HCT116 (cell line): Measurements from ENCODE around the gene SRL. TPM values are rescaled to one million over a fixed set of nuclear protein-coding genes. Genes with fewer than 3 reads are reported as not detected.
A peak's percentile ranks its signal among the peaks of the same experiment; 100 is the strongest.

ENCODE experiments used
- ATAC-seq: fragments of 200-7000 bp; cut with Tn5 transposase; 2 replicates; pipeline ENCODE4 v1.9.1; 2020; ENCODE audit warnings: mild to moderate bottlenecking, moderate library complexity
- BruUV-seq: library from RNA; stranded (reverse); fragments of 400-500 nt; replicated peaks from 2 replicates; lab custom pipeline; 2021; lab: Mats Ljungman, UMichigan
- CTCF ChIA-PET: fragments of 300-600 bp; sonication (Branson Sonifier 250); formaldehyde crosslinking; loops from one replicate; lab custom pipeline; 2021; ENCODE audit warnings: antibody characterized with exemption; lab: Charles Lee
- POLR2A ChIA-PET: fragments of 300-600, 350-600 bp; sonication (Branson Sonifier 250); formaldehyde crosslinking; loops from one replicate; lab custom pipeline; 2021; ENCODE audit warnings: antibody characterized with exemption; lab: Charles Lee
- RAD21 ChIA-PET, 2 experiments: fragments of 300-600 bp; sonication (Branson Sonifier 250); formaldehyde crosslinking; loops; one replicate each; lab custom pipeline; 2023; ENCODE audit warnings: low total read pairs in 2 of 2; ENCODE audit not compliant: uncharacterized antibody in 2 of 2, unreplicated experiment in 2 of 2, low non-redundant PET in 1 of 2; lab: Charles Lee
- DNase-seq: peaks from one replicate; pipeline ENCODE4 v3.0.0-alpha.2; 2010; ENCODE audit warnings: low read depth, low spot score
- H2AFZ ChIP-seq: fragments of 200-600 bp; shearing (Covaris generic), sonication (generic); 2 replicates; pipeline ENCODE4 v1.6.1; 2017; ENCODE audit warnings: low read depth, mixed run types, mixed read lengths, antibody characterized with exemption, low read length; ENCODE audit not compliant: poor library complexity, severe bottlenecking
- H3K27ac ChIP-seq: 2 replicates; pipeline ENCODE4 v1.5.1; 2012; ENCODE audit warnings: low read depth, low read length
- H3K27me3 ChIP-seq: fragments of 200-600 bp; sonication (generic); 2 replicates; pipeline ENCODE4 v1.6.1; 2016; ENCODE audit warnings: mixed run types, low read length, mixed read lengths; ENCODE audit not compliant: insufficient read depth
- H3K36me3 ChIP-seq, 2 experiments: fragments of 200-500 bp in 1 of 2; fragments of 200-600 bp in 1 of 2; sonication (Bioruptor generic) in 1 of 2; sonication (generic) in 1 of 2; 2 replicates each; pipeline versions ENCODE4 v1.5.1 to v1.6.1; 2014 to 2016; ENCODE audit warnings: low read length in 2 of 2, inconsistent platforms in 1 of 2, mixed read lengths in 1 of 2, mixed run types in 1 of 2; ENCODE audit not compliant: insufficient read depth in 2 of 2, control insufficient read depth in 1 of 2
- H3K4me1 ChIP-seq, 2 experiments: fragments of 200-600 bp in 1 of 2; sonication (generic) in 1 of 2; 2 replicates each; pipeline versions ENCODE4 v1.5.1 to v1.6.1; 2012 to 2017; ENCODE audit warnings: low read length in 2 of 2, inconsistent platforms in 1 of 2, mild to moderate bottlenecking in 1 of 2, mixed read lengths in 1 of 2, mixed run types in 1 of 2, moderate library complexity in 1 of 2; ENCODE audit not compliant: insufficient read depth in 2 of 2, control insufficient read depth in 1 of 2
- H3K4me2 ChIP-seq: fragments of 200-600 bp; sonication (generic); 2 replicates; pipeline ENCODE4 v1.6.1; 2017; ENCODE audit warnings: mixed run types, low read length, mixed read lengths
- H3K4me3 ChIP-seq, 2 experiments: fragments of 200-600 bp in 1 of 2; sonication (generic) in 1 of 2; replicated peaks in 1 of 2; 2 replicates each; pipeline ENCODE4 v1.5.1; 2011 to 2016; ENCODE audit warnings: low read length in 2 of 2, control low read depth in 1 of 2, low read depth in 1 of 2, mild to moderate bottlenecking in 1 of 2, mixed read lengths in 1 of 2, mixed run types in 1 of 2
- H3K79me2 ChIP-seq: fragments of 200-600 bp; sonication (generic); 2 replicates; pipeline ENCODE4 v1.6.1; 2017; ENCODE audit warnings: mild to moderate bottlenecking, mixed run types, low read length, moderate library complexity, mixed read lengths; ENCODE audit not compliant: insufficient read depth
- H3K9ac ChIP-seq: fragments of 200-600 bp; sonication (generic); 2 replicates; pipeline ENCODE4 v1.6.1; 2016; ENCODE audit warnings: low read length, mixed read lengths
- H3K9me2 ChIP-seq: fragments of 200-600 bp; sonication (generic), shearing (Covaris generic); 2 replicates; pipeline ENCODE4 v1.6.1; 2017; ENCODE audit warnings: mixed run types, mild to moderate bottlenecking, moderate library complexity; ENCODE audit not compliant: insufficient read depth
- H3K9me3 ChIP-seq, 2 experiments: fragments of 200-500 bp in 1 of 2; fragments of 200-600 bp in 1 of 2; sonication (Bioruptor generic) in 1 of 2; sonication (generic) in 1 of 2; 2 replicates each; pipeline ENCODE4 v1.6.1; 2014 to 2017; ENCODE audit warnings: low read length in 2 of 2, mixed read lengths in 2 of 2, inconsistent platforms in 1 of 2, low read depth in 1 of 2, mild to moderate bottlenecking in 1 of 2, mixed run types in 1 of 2, moderate library complexity in 1 of 2; ENCODE audit not compliant: control insufficient read depth in 1 of 2, insufficient read depth in 1 of 2
- H4K20me1 ChIP-seq: fragments of 200-600 bp; sonication (generic), shearing (Covaris generic); 2 replicates; pipeline ENCODE4 v1.6.1; 2017; ENCODE audit warnings: mixed run types, mild to moderate bottlenecking, moderate library complexity; ENCODE audit not compliant: insufficient read depth
- ATF3 ChIP-seq: IDR thresholded peaks from 2 replicates; pipeline ENCODE4 v1.6.1; 2012
- CEBPB ChIP-seq: IDR thresholded peaks from 2 replicates; pipeline ENCODE4 v1.6.1; 2012; ENCODE audit warnings: low read depth
- CTCF ChIP-seq, 3 experiments: fragments of 200-600 bp in 1 of 3; sonication (generic) in 1 of 3; IDR thresholded peaks in 2 of 3; conservative IDR thresholded peaks in 1 of 3; 2 replicates each; pipeline ENCODE4 v1.5.1; 2012 to 2017; ENCODE audit warnings: low read depth in 2 of 3, low read length in 2 of 3, antibody characterized with exemption in 1 of 3, borderline replicate concordance in 1 of 3, control low read depth in 1 of 3, mild to moderate bottlenecking in 1 of 3, mixed read lengths in 1 of 3, mixed run types in 1 of 3, moderate library complexity in 1 of 3; ENCODE audit not compliant: insufficient read depth in 1 of 3
- EGR1 ChIP-seq: IDR thresholded peaks from 2 replicates; pipeline ENCODE4 v1.6.1; 2012; ENCODE audit warnings: low read depth
- EZH2 ChIP-seq: fragments of 200-600 bp; sonication (generic); IDR thresholded peaks from 2 replicates; pipeline ENCODE4 v1.6.1; 2017; ENCODE audit warnings: antibody characterized with exemption, mixed run types
- EZH2phosphoT487 ChIP-seq: fragments of 200-600 bp; IDR thresholded peaks from 2 replicates; pipeline ENCODE4 v1.6.1; 2018; ENCODE audit warnings: antibody characterized with exemption, borderline replicate concordance
- FOSL1 ChIP-seq: IDR thresholded peaks from 2 replicates; pipeline ENCODE4 v1.6.1; 2012; ENCODE audit warnings: low read depth
- MAX ChIP-seq: IDR thresholded peaks from 2 replicates; pipeline ENCODE4 v1.6.1; 2012
- POLR2A ChIP-seq: IDR thresholded peaks from 2 replicates; pipeline ENCODE4 v1.7.0; 2011; ENCODE audit warnings: borderline replicate concordance; ENCODE audit not compliant: insufficient read depth, insufficient read length; ENCODE audit errors: extremely low read depth
- POLR2AphosphoS5 ChIP-seq: IDR thresholded peaks from 2 replicates; pipeline ENCODE4 v1.6.1; 2011; ENCODE audit warnings: mild to moderate bottlenecking, low read depth, low read length, moderate library complexity
- RAD21 ChIP-seq: IDR thresholded peaks from 2 replicates; pipeline ENCODE4 v1.6.1; 2012; ENCODE audit warnings: low read depth, mild to moderate bottlenecking
- REST ChIP-seq: IDR thresholded peaks from 2 replicates; pipeline ENCODE4 v1.6.1; 2012; ENCODE audit warnings: low read depth
- SIN3A ChIP-seq: IDR thresholded peaks from 2 replicates; pipeline ENCODE4 v1.6.1; 2012; ENCODE audit warnings: low read depth
- SP1 ChIP-seq: IDR thresholded peaks from 2 replicates; pipeline ENCODE4 v1.6.1; 2012; ENCODE audit warnings: low read depth
- TCF7L2 ChIP-seq: IDR thresholded peaks from 2 replicates; pipeline ENCODE4 v1.7.0; 2011; ENCODE audit warnings: borderline replicate concordance, inconsistent platforms; ENCODE audit not compliant: insufficient read depth, insufficient read length; ENCODE audit errors: extremely low read depth
- YY1 ChIP-seq: IDR thresholded peaks from 2 replicates; pipeline ENCODE4 v1.6.1; 2011; ENCODE audit warnings: low read length, low read depth, moderate library complexity, mild to moderate bottlenecking; ENCODE audit not compliant: insufficient replicate concordance; ENCODE audit errors: extremely low read depth
- ZBTB33 ChIP-seq: IDR thresholded peaks from 2 replicates; pipeline ENCODE4 v1.6.1; 2011; ENCODE audit warnings: mild to moderate bottlenecking, low read length, moderate library complexity; ENCODE audit not compliant: insufficient replicate concordance; ENCODE audit errors: extremely low read depth
- ZNF274 ChIP-seq: fragments of 200-500 bp; sonication (Bioruptor generic); IDR thresholded peaks from 2 replicates; pipeline ENCODE4 v1.6.1; 2014; ENCODE audit warnings: mild to moderate bottlenecking, low read depth, low read length, inconsistent platforms
- intact Hi-C: fragments of 100-400 bp; cut with micrococcal nuclease; formaldehyde crosslinking; loops from 2 replicates; pipeline ENCODE4 v1.10.0; 2022
- total RNA-seq: library from RNA; stranded (reverse); gene quantifications from one replicate; pipeline ENCODE4 v1.2.1, GENCODE V29; 2021; ENCODE audit not compliant: unreplicated experiment

The SRL gene
- total RNA-seq, 1 experiment from 2014 or later = not detected

GRCh38 chr16:4290236-4290830 lies 48.5 kb upstream of the SRL start:
- CTCF ChIA-PET = interaction anchor here (0.7 to 2.9 kb wide), 9 partner anchors 9 to 784 kb away, joined by 3 to 21 read pairs (median 6); partner anchors contain the start of genes GLIS2 and TFAP4
- TF ChIP-seq EZH2 = no peak
- peak; percentile 75 for TF ChIP-seq SP1
- no peak for TF ChIP-seq ZBTB33
- no peak for TF ChIP-seq TCF7L2
- no peak for TF ChIP-seq SIN3A
- TF ChIP-seq CEBPB = peak; percentile 94
- TF ChIP-seq ZNF274 = no peak
- TF ChIP-seq FOSL1 = peak; percentile 87
- TF ChIP-seq ATF3 = no peak
- no peak for TF ChIP-seq POLR2A
- TF ChIP-seq POLR2AphosphoS5 = no peak
- no peak for TF ChIP-seq YY1
- TF ChIP-seq EZH2phosphoT487 = no peak
- peak in 2 of 3 experiments; percentile 15 to 24; a peak in 1 of 6 replicates for TF ChIP-seq CTCF (IDR thresholded peaks at IDR 0.05 in 2 of 3, conservative IDR thresholded peaks at IDR 0.05 in 1 of 3; ENCODE audit: borderline replicate concordance in 1 of 3, insufficient read depth in 1 of 3, low read depth in 2 of 3, low read length in 2 of 3)
- TF ChIP-seq MAX = peak; percentile 87
- no peak for TF ChIP-seq EGR1
- TF ChIP-seq REST = no peak
- TF ChIP-seq RAD21 = peak; percentile 58

More at GRCh38 chr16:4290236-4290830, 48.5 kb upstream of the SRL start:
- no peaks in the 10 kb centered on the region for H3K27me3 ChIP-seq
- H3K4me3 ChIP-seq = peak overlapping the region in 1 of 2 experiments; percentile 19; a peak in 1 of 4 replicates
- DNase-seq (peak; percentile 88), ATAC-seq (peak; percentile 57)
- H3K9ac ChIP-seq = peak overlapping the region; percentile 58
- no peaks in the 10 kb centered on the region for H4K20me1 ChIP-seq
- peak overlapping the region; percentile 64 for H3K27ac ChIP-seq
- no peaks in the 10 kb centered on the region for H3K9me2 ChIP-seq
- no TSS peak for BruUV-seq
- H2AFZ ChIP-seq = no peak overlapping the region
- peak overlapping the region; percentile 68 for H3K4me2 ChIP-seq
- no peaks in the 10 kb centered on the region for H3K79me2 ChIP-seq
- H3K4me1 ChIP-seq = peaks cover 50 to 68% of the 10 kb centered on the region in 2 experiments
- H3K36me3 ChIP-seq = no peaks in the 10 kb centered on the region
- H3K9me3 ChIP-seq = no peaks in the 10 kb centered on the region
- RAD21 ChIA-PET = interaction anchor here in 1 of 2 experiments (0.6 to 0.7 kb wide), 2 partner anchors 18 to 38 kb away, joined by 4 read pairs; no protein-coding TSS in a partner anchor
- intact Hi-C loops = no loop called here
- POLR2A ChIA-PET = interaction anchor here (1.1 to 2.1 kb wide), 2 partner anchors 8 to 9 kb away, joined by 5 to 6 read pairs; no protein-coding TSS in a partner anchor
